Right lobe of liver (tissue), 6 donors: ENCODE data around the gene SYTL1. TPM values are rescaled to one million over a fixed set of nuclear protein-coding genes. Genes with fewer than 3 reads are reported as not detected.

Experiments
- ATAC-seq, 4 donors: fragments of 200-7000 bp; cut with Tn5 transposase; one replicate each; pipeline ENCODE4 v1.9.1; 2020; ENCODE audit warnings: mild to moderate bottlenecking in 4 of 4, moderate library complexity in 4 of 4
- DNase-seq, 3 donors: peaks; one replicate each; pipeline ENCODE4 v3.0.0-alpha.2; 2020
- H3K27ac ChIP-seq, 3 donors: fragments of 200-600 bp; one replicate each; pipeline ENCODE4 v1.8.0; 2022
- H3K27me3 ChIP-seq, 2 donors: fragments of 200-600 bp; one replicate each; pipeline ENCODE4 v1.8.0; 2022
- H3K36me3 ChIP-seq, 4 donors: fragments of 200-600 bp; sonication (generic) in 1 of 4; one replicate each; pipeline versions ENCODE4 v1.5.1 to v1.8.0; 2017 to 2022; ENCODE audit warnings: control low read depth in 1 of 4
- H3K4me1 ChIP-seq, 4 donors: fragments of 200-600 bp; sonication (generic) in 1 of 4; one replicate each; pipeline versions ENCODE4 v1.5.1 to v1.8.0; 2017 to 2022; ENCODE audit warnings: control low read depth in 1 of 4
- H3K4me3 ChIP-seq, 3 donors: fragments of 200-600 bp; one replicate each; pipeline ENCODE4 v1.8.0; 2022
- H3K9me3 ChIP-seq, 4 donors: fragments of 200-600 bp; sonication (generic) in 1 of 4; one replicate each; pipeline versions ENCODE4 v1.5.1 to v1.8.0; 2017 to 2022; ENCODE audit warnings: control low read depth in 1 of 4
- POLR2A ChIP-seq: fragments of 450-650 bp; IDR thresholded peaks from one replicate; pipeline ENCODE4 v1.6.1; 2017; ENCODE audit warnings: antibody characterized with exemption, mild to moderate bottlenecking
- WGBS: methylation state at CpG from one replicate; pipeline ENCODE4 v1.1.6; 2018; ENCODE audit warnings: low coverage, low lambda C conversion rate; ENCODE audit not compliant: insufficient coverage; ENCODE audit errors: missing lambda C conversion rate; 5-methylcytosine and 5-hydroxymethylcytosine counted together
- intact Hi-C, 2 donors: fragments of 100-400 bp; cut with DNase I; formaldehyde crosslinking; loops; one replicate each; pipeline versions ENCODE4 v1.11.2 to v1.14.1; 2022
- total RNA-seq, 6 experiments: library from RNA; depleted of rRNA in 2 of 6; stranded (reverse); fragments of >200 nt in 2 of 6; fragmentation: NEBNext Ultra II Directional in 3 of 6; extraction: Animal tissue kit (Norgen Biotek cat#: 25700) in 3 of 6; gene quantifications; one replicate each; pipeline versions ENCODE4 v1.1.0 to v1.2.4, GENCODE V29; 2016 to 2023
- TF ChIP-seq, protein P1 (sequence below), 4 donors: fragments of 200-600 bp in 3 of 4; fragments of 450-650 bp in 1 of 4; IDR thresholded peaks; one replicate each; pipeline versions ENCODE4 v1.5.1 to v1.8.0; 2016 to 2022; ENCODE audit warnings: antibody characterized with exemption in 4 of 4, mild to moderate bottlenecking in 2 of 4
- donor health status: DM: no; HTN: yes; CAD: no.
- donor health status: DM: no; HTN: no; CAD: no.
- donor health status: DM: no; HTN: no; CAD: no.
- donor health status: DM: no; HTN: yes; CAD: no.
- donor health status: DM: no; HTN: yes; CAD: no.

Gene SYTL1
- total RNA-seq, 6 experiments from 2014 or later, result 0.37 to 1.7 (median 0.80) TPM

DNA sequence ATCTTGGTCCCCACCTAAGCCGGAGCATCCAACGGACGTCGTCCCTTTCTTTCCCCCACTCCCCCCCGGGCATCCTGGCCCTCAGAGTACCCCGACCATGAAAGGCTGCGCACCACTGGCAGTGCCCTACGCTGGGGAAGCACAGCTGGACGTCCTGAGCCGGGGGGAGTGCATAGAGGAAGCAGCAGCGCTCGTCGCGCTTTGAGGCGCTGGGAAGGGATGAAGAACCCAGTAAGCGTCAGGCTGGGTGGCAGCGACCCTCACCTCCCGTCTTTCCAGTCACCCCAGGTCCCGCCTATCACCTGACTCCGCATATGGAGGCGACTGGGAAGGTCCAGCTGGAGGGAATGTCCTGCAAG lies 19.2 kb downstream of the SYTL1 start:
- Histone ChIP-seq H3K4me1 (peaks cover 0 to 18% (median 4%) of the 10 kb centered on the region in 4 donors), H3K4me3 (no peak overlapping the region), H3K36me3 (peaks cover 0 to 2% (median 0%) of the 10 kb centered on the region in 4 donors), H3K27ac (no peak overlapping the region), H3K27me3 (no peaks in the 10 kb centered on the region), H3K9me3 (no peaks in the 10 kb centered on the region)
- intact Hi-C loops, result no loop called here
- DNase-seq, result no peak
- TF ChIP-seq, protein P1, sequence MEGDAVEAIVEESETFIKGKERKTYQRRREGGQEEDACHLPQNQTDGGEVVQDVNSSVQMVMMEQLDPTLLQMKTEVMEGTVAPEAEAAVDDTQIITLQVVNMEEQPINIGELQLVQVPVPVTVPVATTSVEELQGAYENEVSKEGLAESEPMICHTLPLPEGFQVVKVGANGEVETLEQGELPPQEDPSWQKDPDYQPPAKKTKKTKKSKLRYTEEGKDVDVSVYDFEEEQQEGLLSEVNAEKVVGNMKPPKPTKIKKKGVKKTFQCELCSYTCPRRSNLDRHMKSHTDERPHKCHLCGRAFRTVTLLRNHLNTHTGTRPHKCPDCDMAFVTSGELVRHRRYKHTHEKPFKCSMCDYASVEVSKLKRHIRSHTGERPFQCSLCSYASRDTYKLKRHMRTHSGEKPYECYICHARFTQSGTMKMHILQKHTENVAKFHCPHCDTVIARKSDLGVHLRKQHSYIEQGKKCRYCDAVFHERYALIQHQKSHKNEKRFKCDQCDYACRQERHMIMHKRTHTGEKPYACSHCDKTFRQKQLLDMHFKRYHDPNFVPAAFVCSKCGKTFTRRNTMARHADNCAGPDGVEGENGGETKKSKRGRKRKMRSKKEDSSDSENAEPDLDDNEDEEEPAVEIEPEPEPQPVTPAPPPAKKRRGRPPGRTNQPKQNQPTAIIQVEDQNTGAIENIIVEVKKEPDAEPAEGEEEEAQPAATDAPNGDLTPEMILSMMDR (IDR thresholded peaks at IDR 0.05), result no peak
- no peak for TF ChIP-seq POLR2A
- no peak for ATAC-seq
- WGBS, result 89% methylated on average over 13 of the region's 21 CpGs

DNA sequence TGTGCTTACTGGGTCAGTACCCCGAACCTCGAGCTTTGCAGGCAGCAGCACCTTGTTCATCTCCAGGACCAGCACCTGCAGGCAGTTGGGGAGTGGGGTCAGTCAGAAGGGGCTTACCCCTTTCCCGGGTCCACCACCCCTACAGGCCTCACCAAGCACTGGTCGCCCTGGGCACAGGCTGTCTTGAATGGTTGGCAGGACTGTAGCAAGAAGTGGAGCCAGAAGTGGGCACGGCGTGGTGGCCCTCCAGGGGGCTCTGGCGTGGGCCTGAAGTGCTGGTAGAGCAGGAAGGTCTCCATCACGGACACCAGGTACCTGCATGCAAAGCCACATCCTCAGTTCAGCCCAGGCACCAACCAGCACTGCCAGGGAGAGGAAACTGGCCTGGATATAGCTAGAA lies 19.7 kb downstream of the SYTL1 start:
- intact Hi-C loops, result no loop called here
- Histone ChIP-seq H3K4me1 (peaks cover 0 to 20% (median 4%) of the 10 kb centered on the region in 4 donors), H3K4me3 (no peak overlapping the region), H3K9me3 (no peaks in the 10 kb centered on the region), H3K27ac (no peak overlapping the region), H3K27me3 (no peaks in the 10 kb centered on the region), H3K36me3 (peaks cover 0 to 2% (median 0%) of the 10 kb centered on the region in 4 donors)
- no CpG with 5 or more reads among the region's 8 CpGs for WGBS
- ATAC-seq (no peak), DNase-seq (no peak)
- TF ChIP-seq POLR2A, result no peak
- TF ChIP-seq, protein P1 (IDR thresholded peaks at IDR 0.05), result no peak

DNA sequence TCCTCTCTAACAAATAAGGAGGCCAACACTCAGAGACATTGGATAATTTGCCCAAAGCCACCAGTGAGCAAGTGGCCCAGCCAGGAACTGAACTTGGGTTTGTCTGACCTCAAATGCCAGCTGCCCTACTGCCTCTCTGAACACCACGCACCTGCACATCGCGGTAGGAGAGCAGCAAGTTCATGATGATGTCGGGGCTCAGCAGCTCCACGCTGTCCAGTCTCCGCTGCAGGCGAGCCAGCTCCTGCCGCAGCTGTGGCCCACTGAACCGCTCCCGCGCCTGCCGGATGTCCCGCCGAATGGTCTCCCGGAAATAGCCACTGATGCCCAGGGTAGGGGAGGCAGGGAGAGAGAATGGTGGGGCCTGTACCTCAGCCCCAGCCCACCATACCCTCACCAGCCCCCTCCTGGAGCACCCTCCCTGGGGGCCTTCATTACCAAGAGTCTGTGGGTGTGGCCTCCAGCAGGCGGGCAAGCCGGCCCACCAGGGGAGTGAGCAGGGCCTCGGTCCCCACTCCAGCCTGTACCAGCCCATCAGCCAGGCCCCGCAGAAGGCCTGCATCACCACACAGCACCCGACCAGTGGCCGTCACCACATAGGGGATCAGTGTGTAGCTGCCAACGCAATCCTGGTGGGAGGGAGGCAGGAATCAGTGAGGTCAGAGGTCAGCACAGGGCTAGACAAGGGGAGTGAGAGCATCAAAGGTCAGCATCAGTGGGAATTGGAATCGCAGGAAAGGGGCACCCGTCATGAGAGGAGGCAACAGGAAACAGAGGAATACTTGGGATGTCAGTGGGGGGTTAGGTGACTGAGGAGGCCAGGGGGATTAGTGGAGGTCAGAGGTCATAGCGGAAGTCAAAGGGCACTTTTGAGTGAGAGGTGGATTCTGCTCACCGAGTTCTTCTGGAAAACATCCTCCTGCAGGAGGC lies 22.2 kb downstream of the SYTL1 start:
- DNase-seq (no peak), ATAC-seq (no peak)
- Histone ChIP-seq H3K4me3 (no peak overlapping the region), H3K4me1 (peaks cover 0 to 22% (median 0%) of the 10 kb centered on the region in 4 donors), H3K27ac (no peak overlapping the region), H3K36me3 (peaks cover 0 to 2% (median 0%) of the 10 kb centered on the region in 4 donors), H3K27me3 (no peaks in the 10 kb centered on the region), H3K9me3 (no peaks in the 10 kb centered on the region)
- intact Hi-C loops, result no loop called here
- 86% methylated on average over 6 of the region's 26 CpGs for WGBS
- TF ChIP-seq, protein P1 (IDR thresholded peaks at IDR 0.05), result no peak
- TF ChIP-seq POLR2A, result no peak

DNA sequence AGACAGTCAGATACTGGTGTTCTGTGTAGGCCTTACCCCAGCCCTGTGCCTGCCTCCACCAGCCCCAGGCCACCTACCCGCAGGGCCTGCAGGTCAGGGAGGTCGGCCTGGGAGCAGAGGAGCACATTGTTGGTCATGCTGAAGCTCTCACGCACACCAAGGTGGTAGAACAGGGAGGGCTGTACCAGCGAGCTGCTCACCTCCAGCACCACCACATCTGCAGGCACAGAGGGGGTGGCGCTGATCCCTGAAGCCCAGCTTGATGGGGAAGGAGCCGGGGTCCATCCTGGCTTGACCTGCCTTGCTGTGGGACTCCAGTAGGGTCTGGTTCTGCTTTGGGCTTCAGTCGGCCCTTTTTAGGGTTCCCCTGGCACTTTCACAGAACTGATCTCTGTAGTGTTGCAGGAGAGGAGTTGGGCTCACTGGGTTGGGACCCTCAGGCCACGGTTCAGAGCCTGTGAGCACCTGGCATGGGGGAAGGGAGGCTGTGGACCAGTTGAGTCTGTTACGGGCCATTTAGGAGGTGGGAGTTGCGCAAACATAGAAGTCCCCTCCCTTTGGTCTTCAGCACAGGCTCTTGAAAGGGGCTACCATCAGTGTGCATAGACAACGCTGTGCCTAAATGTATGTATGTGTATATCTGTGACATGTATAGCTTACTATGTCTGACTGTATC lies 23.0 kb downstream of the SYTL1 start:
- no peak overlapping the region for H3K27ac ChIP-seq

More for the DNA sequence above, 23.0 kb downstream of the SYTL1 start:
- DNase-seq (no peak), ATAC-seq (no peak)
- peak overlapping the region in 2 of 3 donors; percentile 7 to 74 for H3K4me3 ChIP-seq
- 0% methylated on average over 1 of the region's 11 CpGs for WGBS
- intact Hi-C loops, result no loop called here
- peaks cover 0 to 2% (median 0%) of the 10 kb centered on the region in 4 donors for H3K36me3 ChIP-seq
- no peak for TF ChIP-seq POLR2A
- TF ChIP-seq, protein P1 (IDR thresholded peaks at IDR 0.05), result no peak
- H3K27me3 ChIP-seq, result no peaks in the 10 kb centered on the region
- peaks cover 0 to 22% (median 0%) of the 10 kb centered on the region in 4 donors for H3K4me1 ChIP-seq
- H3K9me3 ChIP-seq, result no peaks in the 10 kb centered on the region
